Mesenchymal stem cell (in vitro differentiated cells and primary cell): ENCODE measurements around the gene N4BP3.

Experiments
- DNase-seq: peaks from one replicate; pipeline ENCODE4 v3.0.0-alpha.2; 2013
- H2AFZ ChIP-seq: one replicate; pipeline ENCODE4 v1.6.1; 2013; ENCODE audit warnings: low read depth, mild to moderate bottlenecking, control low read depth, inconsistent platforms, low read length, moderate library complexity
- H2AK5ac ChIP-seq: 2 replicates; pipeline ENCODE4 v1.6.1; 2013; ENCODE audit warnings: low read length, moderate library complexity, mild to moderate bottlenecking, inconsistent platforms; ENCODE audit not compliant: severe bottlenecking
- H2BK120ac ChIP-seq: one replicate; pipeline ENCODE4 v1.6.1; 2013; ENCODE audit warnings: low read depth, mild to moderate bottlenecking, inconsistent platforms, low read length, moderate library complexity
- H2BK12ac ChIP-seq, 2 experiments: one replicate each; pipeline ENCODE4 v1.6.1; 2013; ENCODE audit warnings: inconsistent platforms in 2 of 2, low read length in 2 of 2, mild to moderate bottlenecking in 2 of 2, moderate library complexity in 2 of 2, control low read depth in 1 of 2
- H2BK15ac ChIP-seq: one replicate; pipeline ENCODE4 v1.6.1; 2013; ENCODE audit warnings: mild to moderate bottlenecking, low read depth, inconsistent platforms; ENCODE audit not compliant: poor library complexity, severe bottlenecking
- H2BK5ac ChIP-seq: 2 replicates; pipeline ENCODE4 v1.6.1; 2013; ENCODE audit warnings: low read depth, mild to moderate bottlenecking, low read length, control low read depth, inconsistent platforms; ENCODE audit not compliant: poor library complexity, severe bottlenecking
- H3K14ac ChIP-seq, 2 experiments: one replicate each; pipeline ENCODE4 v1.6.1; 2013; ENCODE audit warnings: inconsistent platforms in 2 of 2, low read length in 2 of 2, control low read depth in 1 of 2, mild to moderate bottlenecking in 1 of 2, moderate library complexity in 1 of 2
- H3K18ac ChIP-seq, 2 experiments: one replicate each; pipeline ENCODE4 v1.6.1; 2013; ENCODE audit warnings: inconsistent platforms in 2 of 2, low read length in 2 of 2, control low read depth in 1 of 2, low read depth in 1 of 2, mild to moderate bottlenecking in 1 of 2
- H3K23ac ChIP-seq, 2 experiments: one replicate each; pipeline ENCODE4 v1.6.1; 2013; ENCODE audit warnings: inconsistent platforms in 2 of 2, low read length in 2 of 2, mild to moderate bottlenecking in 2 of 2, moderate library complexity in 2 of 2, control low read depth in 1 of 2
- H3K27ac ChIP-seq: 2 replicates; pipeline ENCODE4 v1.5.1; 2013; ENCODE audit warnings: mild to moderate bottlenecking, moderate library complexity, low read length, control low read depth, inconsistent platforms; ENCODE audit not compliant: poor library complexity, severe bottlenecking
- H3K27me3 ChIP-seq, 2 experiments: 2 replicates each; pipeline versions ENCODE4 v1.6.1 to v1.7.0; 2013; ENCODE audit warnings: low read length in 2 of 2, mild to moderate bottlenecking in 2 of 2, moderate library complexity in 2 of 2, control low read depth in 1 of 2, inconsistent platforms in 1 of 2; ENCODE audit not compliant: control insufficient read depth in 1 of 2, insufficient read depth in 1 of 2
- H3K36me3 ChIP-seq, 2 experiments: 2 replicates each; pipeline versions ENCODE4 v1.6.1 to v1.7.0; 2013; ENCODE audit warnings: low read length in 2 of 2, control low read depth in 1 of 2, inconsistent platforms in 1 of 2, low read depth in 1 of 2, mild to moderate bottlenecking in 1 of 2; ENCODE audit not compliant: insufficient read depth in 2 of 2, control insufficient read depth in 1 of 2
- H3K4ac ChIP-seq, 2 experiments: one replicate each; pipeline ENCODE4 v1.6.1; 2013; ENCODE audit warnings: inconsistent platforms in 2 of 2, low read length in 2 of 2, mild to moderate bottlenecking in 2 of 2, moderate library complexity in 2 of 2, control low read depth in 1 of 2, low read depth in 1 of 2
- H3K4me1 ChIP-seq: 2 replicates; pipeline ENCODE4 v1.6.1; 2013; ENCODE audit warnings: low read depth, low read length, control low read depth; ENCODE audit not compliant: control insufficient read depth, insufficient read depth
- H3K4me2 ChIP-seq: 2 replicates; pipeline ENCODE4 v1.6.1; 2013; ENCODE audit warnings: low read length, mild to moderate bottlenecking, inconsistent platforms; ENCODE audit not compliant: poor library complexity, severe bottlenecking
- H3K4me3 ChIP-seq, 2 experiments: 2 replicates each; pipeline versions ENCODE4 v1.5.1 to v1.7.0; 2013; ENCODE audit warnings: low read length in 2 of 2, mild to moderate bottlenecking in 2 of 2, control low read depth in 1 of 2, low read depth in 1 of 2; ENCODE audit not compliant: insufficient read depth in 1 of 2
- H3K79me1 ChIP-seq: replicated peaks from 2 replicates; pipeline ENCODE4 v1.6.1; 2013; ENCODE audit warnings: mild to moderate bottlenecking, control low read depth, low read length, inconsistent platforms; ENCODE audit not compliant: poor library complexity, severe bottlenecking
- H3K9ac ChIP-seq: 2 replicates; pipeline ENCODE4 v1.7.0; 2013; ENCODE audit warnings: mild to moderate bottlenecking, low read length, moderate library complexity
- H3K9me3 ChIP-seq: 2 replicates; pipeline ENCODE4 v1.7.0; 2013; ENCODE audit warnings: mild to moderate bottlenecking, low read length; ENCODE audit not compliant: control insufficient read depth
- H4K8ac ChIP-seq: one replicate; pipeline ENCODE4 v1.6.1; 2013; ENCODE audit warnings: inconsistent platforms, mild to moderate bottlenecking, low read length, moderate library complexity
- H4K91ac ChIP-seq: one replicate; pipeline ENCODE4 v1.6.1; 2013; ENCODE audit warnings: mild to moderate bottlenecking, low read length, inconsistent platforms
- WGBS: methylation state at CpG from one replicate; pipeline ENCODE4 v1.1.7; 2013; ENCODE audit warnings: mixed read lengths; 5-methylcytosine and 5-hydroxymethylcytosine counted together

Gene N4BP3

GRCh38 chr5:178098685-178099084, 14.6 kb upstream of the N4BP3 start:
- Histone ChIP-seq H3K27ac (no peak overlapping the region), H4K8ac (no peak overlapping the region), H2AK5ac (no peak overlapping the region), H4K91ac (no peak overlapping the region), H3K4ac (no peak overlapping the region), H2BK5ac (no peak overlapping the region), H3K14ac (no peak overlapping the region), H2BK120ac (no peak overlapping the region), H3K4me2 (no peak overlapping the region), H2AFZ (no peak overlapping the region), H2BK12ac (no peak overlapping the region), H3K4me3 (no peak overlapping the region), H2BK15ac (no peak overlapping the region), H3K9ac (no peak overlapping the region), H3K4me1 (peaks cover 1% of the 10 kb centered on the region), H3K36me3 (no peaks in the 10 kb centered on the region), H3K27me3 (no peaks in the 10 kb centered on the region), H3K9me3 (no peaks in the 10 kb centered on the region), H3K79me1 (no peaks in the 10 kb centered on the region), H3K23ac (no peak overlapping the region), H3K18ac (no peak overlapping the region)
- DNase-seq = no peak
- 95% methylated on average over 2 of the region's 7 CpGs for WGBS

DNA sequence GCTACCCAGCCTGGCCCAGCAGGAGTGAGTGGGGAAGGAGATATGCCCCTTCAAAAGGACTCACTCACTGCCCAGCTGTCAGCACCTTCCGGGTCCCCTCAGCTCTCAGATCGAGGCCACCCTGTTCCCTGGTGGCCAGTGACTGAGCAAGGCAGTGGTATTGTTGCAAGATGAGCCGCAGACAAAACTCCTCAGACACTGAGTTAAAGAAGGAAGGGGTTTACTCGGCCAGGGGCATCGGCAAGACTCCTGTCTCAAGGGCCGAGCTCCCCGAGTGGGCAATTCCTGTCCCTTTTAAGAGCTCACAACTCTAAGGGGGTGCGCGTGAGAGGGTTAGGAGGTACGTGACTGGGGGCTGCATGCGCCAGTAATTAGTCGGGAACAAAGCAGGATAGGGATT, 9.7 kb upstream of the N4BP3 start:
- Histone ChIP-seq H2BK15ac (no peak overlapping the region), H3K4me1 (peaks cover 1% of the 10 kb centered on the region), H3K14ac (no peak overlapping the region), H3K27ac (no peak overlapping the region), H2BK5ac (no peak overlapping the region), H3K23ac (no peak overlapping the region), H3K9me3 (no peaks in the 10 kb centered on the region), H3K4me3 (no peak overlapping the region), H3K79me1 (no peaks in the 10 kb centered on the region), H2BK120ac (no peak overlapping the region), H3K27me3 (peaks cover 7 to 15% of the 10 kb centered on the region in 2 experiments), H3K9ac (no peak overlapping the region), H3K36me3 (no peaks in the 10 kb centered on the region), H3K4ac (no peak overlapping the region), H2BK12ac (no peak overlapping the region), H4K91ac (no peak overlapping the region), H4K8ac (no peak overlapping the region), H3K4me2 (no peak overlapping the region), H2AFZ (no peak overlapping the region), H2AK5ac (no peak overlapping the region), H3K18ac (no peak overlapping the region)
- WGBS = 84% methylated on average over 11 of the region's 12 CpGs
- DNase-seq = no peak

DNA sequence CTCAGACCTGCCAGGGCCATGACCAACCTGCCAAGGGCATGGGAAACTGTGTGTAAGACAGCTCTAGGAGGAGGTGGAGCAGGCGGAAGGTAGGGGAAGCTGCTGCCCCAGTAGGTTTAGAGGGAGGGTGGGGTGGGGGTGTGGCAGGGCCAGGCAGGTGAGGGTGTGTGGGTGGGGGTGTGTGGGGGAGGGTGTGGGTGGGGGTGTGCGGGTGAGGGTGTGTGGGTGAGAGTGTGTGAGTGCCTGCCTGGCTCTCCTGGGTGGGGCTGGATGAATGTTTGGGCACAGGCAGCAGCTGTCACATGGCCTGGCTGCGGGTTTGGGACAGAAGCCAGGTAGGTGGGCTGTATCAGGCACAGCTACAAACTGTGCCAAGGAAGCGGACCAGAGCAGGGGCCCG, 8.8 kb upstream of the N4BP3 start:
- H3K23ac ChIP-seq = no peak overlapping the region
- H3K4ac ChIP-seq = no peak overlapping the region
- H2BK12ac ChIP-seq = no peak overlapping the region
- H4K91ac ChIP-seq = no peak overlapping the region
- no peak overlapping the region for H3K4me3 ChIP-seq
- no peak overlapping the region for H3K18ac ChIP-seq
- H3K14ac ChIP-seq = no peak overlapping the region
- no peaks in the 10 kb centered on the region for H3K79me1 ChIP-seq
- no peak overlapping the region for H2AK5ac ChIP-seq
- H2BK120ac ChIP-seq = no peak overlapping the region
- no peak overlapping the region for H2AFZ ChIP-seq
- peaks cover 1% of the 10 kb centered on the region for H3K4me1 ChIP-seq
- 90% methylated on average over 4 of the region's 5 CpGs for WGBS
- DNase-seq = no peak
- H3K9ac ChIP-seq = no peak overlapping the region
- no peaks in the 10 kb centered on the region for H3K9me3 ChIP-seq
- no peak overlapping the region for H3K4me2 ChIP-seq
- no peak overlapping the region for H3K27ac ChIP-seq
- H3K36me3 ChIP-seq = no peaks in the 10 kb centered on the region
- H4K8ac ChIP-seq = no peak overlapping the region
- H2BK5ac ChIP-seq = no peak overlapping the region
- no peak overlapping the region for H2BK15ac ChIP-seq
- peaks cover 7 to 15% of the 10 kb centered on the region in 2 experiments for H3K27me3 ChIP-seq

DNA sequence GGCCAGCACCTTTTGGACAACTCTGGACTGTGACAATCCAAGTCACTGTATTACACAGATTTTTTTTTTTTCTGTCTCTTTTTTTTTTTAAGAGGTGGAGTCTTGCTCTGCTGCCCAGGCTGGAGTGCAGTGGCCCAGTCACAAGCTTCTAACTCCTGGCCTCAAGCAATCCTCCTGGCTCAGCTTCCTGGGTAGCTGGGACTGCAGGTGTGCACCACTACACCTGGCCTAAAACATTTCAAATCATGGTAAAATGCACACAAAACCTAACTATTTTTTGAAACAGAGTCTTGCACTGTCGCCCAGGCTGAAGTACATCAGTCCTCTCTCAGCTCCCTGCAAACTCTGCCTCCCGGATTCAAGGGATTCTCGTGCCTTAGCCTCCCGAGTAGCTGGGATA, 7.2 kb upstream of the N4BP3 start:
- Histone ChIP-seq H2BK12ac (no peak overlapping the region), H3K14ac (no peak overlapping the region), H3K36me3 (no peaks in the 10 kb centered on the region), H3K4me3 (no peak overlapping the region), H3K23ac (no peak overlapping the region), H3K18ac (no peak overlapping the region), H3K4ac (no peak overlapping the region), H3K9me3 (no peaks in the 10 kb centered on the region), H3K27me3 (peaks cover 7 to 15% of the 10 kb centered on the region in 2 experiments), H3K27ac (no peak overlapping the region), H2BK120ac (no peak overlapping the region), H4K91ac (no peak overlapping the region), H3K9ac (no peak overlapping the region), H2AFZ (no peak overlapping the region), H2AK5ac (no peak overlapping the region), H4K8ac (no peak overlapping the region), H3K4me2 (no peak overlapping the region), H3K79me1 (no peaks in the 10 kb centered on the region), H2BK5ac (no peak overlapping the region), H2BK15ac (no peak overlapping the region), H3K4me1 (peaks cover 1% of the 10 kb centered on the region)
- DNase-seq = no peak
- 66% methylated on average over 4 of the region's 4 CpGs for WGBS
